Measurements from ENCODE around the gene FILIP1L. TPM values are rescaled to one million over a fixed set of nuclear protein-coding genes. Genes with fewer than 3 reads are reported as not detected.

The FILIP1L gene
- total and polyA plus RNA-seq, 2 of the 13 experiments (the other 11 are each of a cell fraction or from before 2014, with no cell fraction given) = 8.1 to 187 TPM

- ChIA-PET CTCF (ENCODE audit: low intra/inter-chr PET ratio, low total read pairs) (no interaction called here), POLR2A (no interaction called here)
- Histone ChIP-seq H3K79me2 (ENCODE audit: insufficient read depth, low read length) (peaks cover 96% of the 10 kb centered on the region), H3K27ac (ENCODE audit: extremely low read length, insufficient read depth, low read length) (no peak overlapping the region), H2AFZ (ENCODE audit: low read length) (no peak overlapping the region), H3K4me1 (ENCODE audit: insufficient read depth, low read length) (peaks cover 94% of the 10 kb centered on the region), H4K20me1 (ENCODE audit: insufficient read depth, low read length) (peaks cover 96% of the 10 kb centered on the region), H3K36me3 (replicated peaks in 1 of 2; ENCODE audit: control insufficient read depth in 1 of 2, insufficient read depth in 2 of 2, low read length in 2 of 2) (peaks cover 20 to 71% of the 10 kb centered on the region in 2 experiments), H3K4me2 (ENCODE audit: low read depth, low read length) (no peak overlapping the region), H3K27me3 (ENCODE audit: control insufficient read depth in 1 of 2, insufficient read depth in 2 of 2, low read length in 2 of 2) (no peaks in the 10 kb centered on the region), H3K4me3 (replicated peaks in 1 of 3; ENCODE audit: insufficient read depth in 1 of 3, low read depth in 2 of 3, low read length in 3 of 3) (no peak overlapping the region), H3K9ac (ENCODE audit: insufficient read depth, low read depth, low read length) (no peak overlapping the region), H3K9me3 (ENCODE audit: low read length) (no peaks in the 10 kb centered on the region)
- no TSS peak for BruUV-seq (replicated peaks)
- 90% methylated on average over 5 of the region's 6 CpGs for WGBS (ENCODE audit: low lambda C conversion rate)
- in situ Hi-C loops (cut with HindIII; ENCODE audit: extremely low pct_ligation_motif_present, low pct_unique_long_range_greater_than_20kb) (no loop called here), intact Hi-C loops (cut with micrococcal nuclease; ENCODE audit: unreplicated experiment) (no loop called here)
- FAIRE-seq (no peak), DNase-seq (ENCODE audit: low spot score) (no peak), ATAC-seq (no peak)
- TF ChIP-seq SUZ12 (IDR thresholded peaks at IDR 0.05; ENCODE audit: low read depth, low read length) = no peak
- TF ChIP-seq KLF16 (CRISPR knock-in tag; IDR thresholded peaks at IDR 0.05) = no peak
- TF ChIP-seq RBFOX2 (IDR thresholded peaks at IDR 0.05; ENCODE audit: low read depth, low read length) = 0 out of 2 replicates have a peak, but pooled peaks have one; percentile 12
- TF ChIP-seq RBM22 (optimal IDR thresholded peaks at IDR 0.05; ENCODE audit: low read length) = peak; percentile 69
- TF ChIP-seq MED8 (CRISPR knock-in tag; IDR thresholded peaks at IDR 0.05; ENCODE audit: insufficient replicate concordance) = no peak
- no peak for TF ChIP-seq SALL2 (CRISPR knock-in tag; IDR thresholded peaks at IDR 0.05)
- TF ChIP-seq NFYB (CRISPR knock-in tag; IDR thresholded peaks at IDR 0.05) = no peak
- peak; percentile 87; the same call in 1 of the 2 replicates for TF ChIP-seq FUBP1 (CRISPR knock-in tag; IDR thresholded peaks at IDR 0.05; ENCODE audit: borderline replicate concordance)
- no peak for TF ChIP-seq ZNF543 (CRISPR knock-in tag; IDR thresholded peaks at IDR 0.05)
Observed at GRCh38 chr3:99863002-99863401, 251.3 kb downstream of the FILIP1L start.

Data from HepG2 (cell line).